ENCODE results near the gene CDKN2B. TPM values are rescaled to one million over a fixed set of nuclear protein-coding genes. Genes with fewer than 3 reads are reported as not detected.

The CDKN2B gene
- total RNA-seq, 1 experiment from 2014 or later: 30.4 TPM

DNA sequence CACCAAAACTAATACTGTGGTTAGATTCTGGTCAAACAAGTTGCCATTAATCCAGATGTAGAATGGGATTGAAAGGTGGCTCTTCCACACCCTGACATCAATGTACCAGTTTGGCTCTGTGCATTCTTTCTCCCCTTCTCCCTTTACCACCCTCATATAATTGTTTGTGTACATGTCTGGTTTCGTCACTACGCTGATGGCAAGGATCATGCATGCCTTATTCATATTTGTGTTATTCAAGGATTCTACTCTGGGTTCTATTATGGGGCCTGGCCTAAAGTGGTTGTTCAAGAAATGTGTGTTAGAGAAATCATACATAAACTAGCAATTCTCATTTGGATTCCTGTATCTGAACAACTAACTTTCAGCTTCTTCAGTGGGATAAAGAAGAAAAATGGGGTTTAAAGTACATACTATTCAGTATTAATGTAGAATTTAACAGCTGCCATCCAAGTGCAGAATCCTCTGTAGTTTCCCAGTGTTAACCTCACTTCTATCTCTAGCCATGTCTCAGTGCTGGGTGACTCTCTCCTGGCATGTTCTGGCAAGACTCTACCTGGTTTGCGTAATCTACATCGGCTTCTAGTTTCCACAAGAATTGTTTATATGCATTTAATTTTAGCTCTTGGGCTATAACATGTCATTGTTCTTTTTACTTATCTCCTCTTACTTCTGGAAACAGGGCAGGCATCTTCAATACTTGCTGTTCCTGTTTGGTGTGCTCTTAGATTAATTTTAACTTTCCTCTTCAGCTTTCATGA, 27.9 kb upstream of the CDKN2B start:
- CTCF ChIA-PET: interaction anchor here (0.9 to 1.5 kb wide), 4 partner anchors 28 to 201 kb away, joined by 3 to 4 read pairs (median 3); partner anchors contain the start of gene CDKN2B

DNA sequence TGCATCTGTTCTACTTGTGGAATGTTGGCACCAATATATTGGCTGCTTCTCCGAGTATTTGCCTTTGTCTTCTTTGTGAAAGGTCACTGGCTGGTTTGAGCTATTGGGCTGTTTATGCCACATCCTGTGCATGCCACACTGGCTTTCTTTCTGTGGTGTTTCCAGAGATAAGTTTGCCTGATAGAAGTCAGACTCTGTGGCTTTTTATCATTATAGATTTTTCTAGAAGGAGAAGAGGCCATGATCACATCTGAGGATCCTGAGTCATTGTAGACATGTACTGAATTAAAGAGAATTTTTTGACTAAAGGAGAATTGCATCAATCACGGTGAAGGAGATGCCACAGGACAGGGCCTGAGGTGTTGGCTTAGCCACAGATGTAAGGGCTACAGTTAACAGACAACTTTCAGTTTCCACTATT, 26.5 kb upstream of the CDKN2B start:
- no TSS peak for BruUV-seq (replicated peaks)
- TF ChIP-seq, protein P1, sequence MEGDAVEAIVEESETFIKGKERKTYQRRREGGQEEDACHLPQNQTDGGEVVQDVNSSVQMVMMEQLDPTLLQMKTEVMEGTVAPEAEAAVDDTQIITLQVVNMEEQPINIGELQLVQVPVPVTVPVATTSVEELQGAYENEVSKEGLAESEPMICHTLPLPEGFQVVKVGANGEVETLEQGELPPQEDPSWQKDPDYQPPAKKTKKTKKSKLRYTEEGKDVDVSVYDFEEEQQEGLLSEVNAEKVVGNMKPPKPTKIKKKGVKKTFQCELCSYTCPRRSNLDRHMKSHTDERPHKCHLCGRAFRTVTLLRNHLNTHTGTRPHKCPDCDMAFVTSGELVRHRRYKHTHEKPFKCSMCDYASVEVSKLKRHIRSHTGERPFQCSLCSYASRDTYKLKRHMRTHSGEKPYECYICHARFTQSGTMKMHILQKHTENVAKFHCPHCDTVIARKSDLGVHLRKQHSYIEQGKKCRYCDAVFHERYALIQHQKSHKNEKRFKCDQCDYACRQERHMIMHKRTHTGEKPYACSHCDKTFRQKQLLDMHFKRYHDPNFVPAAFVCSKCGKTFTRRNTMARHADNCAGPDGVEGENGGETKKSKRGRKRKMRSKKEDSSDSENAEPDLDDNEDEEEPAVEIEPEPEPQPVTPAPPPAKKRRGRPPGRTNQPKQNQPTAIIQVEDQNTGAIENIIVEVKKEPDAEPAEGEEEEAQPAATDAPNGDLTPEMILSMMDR (IDR thresholded peaks at IDR 0.05; ENCODE audit: unreplicated experiment): no peak
- intact Hi-C loops (cut with micrococcal nuclease; ENCODE audit: unreplicated experiment): loop anchor here (2.0 to 5.0 kb wide), 2 partner anchors 205 to 223 kb away; no protein-coding TSS in a partner anchor
- Mint-ChIP-seq H3K4me1 (ENCODE audit: low read depth, unreplicated experiment) (peaks cover 17% of the 10 kb centered on the region), H3K27me3 (ENCODE audit: unreplicated experiment) (no peaks in the 10 kb centered on the region), H3K9me3 (ENCODE audit: low read depth, unreplicated experiment) (no peaks in the 10 kb centered on the region), H3K36me3 (ENCODE audit: insufficient read depth, unreplicated experiment) (no peaks in the 10 kb centered on the region), H3K27ac (ENCODE audit: unreplicated experiment) (no peak overlapping the region), H3K4me3 (ENCODE audit: low read depth, unreplicated experiment) (no peak overlapping the region)
- no peak for DNase-seq
- CTCF ChIA-PET: no interaction called here

More for the DNA sequence above, 27.9 kb upstream of the CDKN2B start:
- intact Hi-C loops (cut with micrococcal nuclease; ENCODE audit: unreplicated experiment): loop anchor here (2.0 to 5.0 kb wide), 2 partner anchors 204 to 225 kb away; no protein-coding TSS in a partner anchor
- Mint-ChIP-seq H3K4me3 (ENCODE audit: low read depth, unreplicated experiment) (no peak overlapping the region), H3K36me3 (ENCODE audit: insufficient read depth, unreplicated experiment) (peaks cover 5% of the 10 kb centered on the region), H3K9me3 (ENCODE audit: low read depth, unreplicated experiment) (no peaks in the 10 kb centered on the region), H3K27me3 (ENCODE audit: unreplicated experiment) (no peaks in the 10 kb centered on the region), H3K27ac (ENCODE audit: unreplicated experiment) (no peak overlapping the region), H3K4me1 (ENCODE audit: low read depth, unreplicated experiment) (peaks cover 26% of the 10 kb centered on the region)
- TF ChIP-seq, protein P1 (IDR thresholded peaks at IDR 0.05; ENCODE audit: unreplicated experiment): no peak
- no peak for DNase-seq
- BruUV-seq (replicated peaks): no TSS peak

DNA sequence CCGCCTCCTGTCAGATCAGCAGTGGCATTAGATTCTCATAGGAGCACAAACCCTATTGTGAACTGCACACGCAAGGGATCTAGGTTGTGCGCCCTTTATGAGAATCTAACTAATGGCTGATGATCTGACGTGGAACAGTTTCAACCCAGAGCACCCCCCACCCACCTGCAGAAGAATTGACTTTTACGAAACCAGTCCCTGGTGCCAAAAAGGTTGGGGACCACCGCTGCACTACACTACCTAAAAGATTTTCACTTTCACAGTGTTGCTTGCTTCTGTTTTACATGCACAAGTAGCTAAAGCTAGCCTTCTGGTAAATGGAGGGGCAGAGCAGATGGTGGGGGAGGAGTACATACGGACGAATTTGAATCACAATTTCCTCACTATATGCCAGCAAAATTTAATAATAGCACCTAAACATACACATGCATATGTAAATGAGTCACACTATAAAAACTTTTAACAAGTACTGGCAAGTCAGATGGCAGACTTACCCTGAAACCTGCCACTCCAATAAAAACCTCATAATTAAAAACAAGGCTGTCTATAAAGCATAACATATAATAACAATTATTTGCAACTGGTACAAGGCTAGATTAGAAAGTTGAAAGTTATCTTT, 24.0 kb upstream of the CDKN2B start:
- intact Hi-C loops (cut with micrococcal nuclease; ENCODE audit: unreplicated experiment): no loop called here
- TF ChIP-seq, protein P1 (IDR thresholded peaks at IDR 0.05; ENCODE audit: unreplicated experiment): no peak
- peaks cover 12% of the 10 kb centered on the region for H3K4me1 Mint-ChIP-seq (ENCODE audit: low read depth, unreplicated experiment)
- H3K9me3 Mint-ChIP-seq (ENCODE audit: low read depth, unreplicated experiment): no peaks in the 10 kb centered on the region
- no peak overlapping the region for H3K4me3 Mint-ChIP-seq (ENCODE audit: low read depth, unreplicated experiment)
- no TSS peak for BruUV-seq (replicated peaks)
- CTCF ChIA-PET: no interaction called here
- H3K27ac Mint-ChIP-seq (ENCODE audit: unreplicated experiment): no peak overlapping the region
- peaks cover 6% of the 10 kb centered on the region for H3K36me3 Mint-ChIP-seq (ENCODE audit: insufficient read depth, unreplicated experiment)
- H3K27me3 Mint-ChIP-seq (ENCODE audit: unreplicated experiment): no peaks in the 10 kb centered on the region
- no peak for DNase-seq

DNA sequence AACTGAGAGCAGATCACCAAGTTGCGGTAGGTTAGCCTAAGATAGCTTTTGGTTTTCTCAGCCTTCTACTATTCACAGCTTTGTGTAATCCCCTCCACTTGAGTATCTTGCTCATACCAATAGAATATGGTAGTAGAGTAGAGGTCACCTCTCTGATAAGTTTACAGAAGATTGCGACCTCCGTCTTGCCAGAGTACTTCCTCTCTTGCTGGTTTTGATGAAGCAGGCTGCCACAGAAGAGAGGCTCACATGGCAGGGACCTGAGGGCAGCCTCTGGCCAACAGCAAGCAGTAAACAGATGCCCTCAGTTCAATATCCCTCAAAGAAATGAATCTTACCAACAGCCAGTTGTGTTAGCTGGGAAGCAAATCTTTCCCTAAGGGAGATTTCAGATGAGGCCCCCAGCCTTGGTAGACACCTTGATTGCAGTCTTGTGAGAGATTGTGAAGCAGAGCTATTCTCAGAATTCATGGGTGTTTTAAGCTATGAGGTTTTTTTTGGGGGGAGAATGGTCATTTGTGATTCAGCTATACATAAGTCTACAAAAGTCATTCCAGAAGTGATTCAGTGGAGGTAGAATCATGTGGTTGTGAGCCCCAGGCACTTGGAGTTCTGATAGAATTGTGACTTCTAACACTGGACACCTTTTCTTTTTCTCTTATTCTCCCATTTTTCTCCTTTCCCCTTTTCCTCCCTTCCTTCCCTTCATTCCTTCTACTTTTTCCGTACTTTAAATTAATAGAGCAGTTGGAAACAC, 22.7 kb upstream of the CDKN2B start:
- no TSS peak for BruUV-seq (replicated peaks)
- Mint-ChIP-seq H3K36me3 (ENCODE audit: insufficient read depth, unreplicated experiment) (peaks cover 6% of the 10 kb centered on the region), H3K4me1 (ENCODE audit: low read depth, unreplicated experiment) (peaks cover 3% of the 10 kb centered on the region), H3K9me3 (ENCODE audit: low read depth, unreplicated experiment) (no peaks in the 10 kb centered on the region), H3K27ac (ENCODE audit: unreplicated experiment) (no peak overlapping the region), H3K4me3 (ENCODE audit: low read depth, unreplicated experiment) (no peak overlapping the region), H3K27me3 (ENCODE audit: unreplicated experiment) (no peaks in the 10 kb centered on the region)
- intact Hi-C loops (cut with micrococcal nuclease; ENCODE audit: unreplicated experiment): no loop called here
- no peak for DNase-seq
- TF ChIP-seq, protein P1 (IDR thresholded peaks at IDR 0.05; ENCODE audit: unreplicated experiment): no peak
- CTCF ChIA-PET: no interaction called here
